Measurements from ENCODE around the gene NUBP2.

- TF ChIP-seq MAX (IDR thresholded peaks at IDR 0.05; ENCODE audit: low read depth, low read length) = no peak
- TF ChIP-seq, protein P1, sequence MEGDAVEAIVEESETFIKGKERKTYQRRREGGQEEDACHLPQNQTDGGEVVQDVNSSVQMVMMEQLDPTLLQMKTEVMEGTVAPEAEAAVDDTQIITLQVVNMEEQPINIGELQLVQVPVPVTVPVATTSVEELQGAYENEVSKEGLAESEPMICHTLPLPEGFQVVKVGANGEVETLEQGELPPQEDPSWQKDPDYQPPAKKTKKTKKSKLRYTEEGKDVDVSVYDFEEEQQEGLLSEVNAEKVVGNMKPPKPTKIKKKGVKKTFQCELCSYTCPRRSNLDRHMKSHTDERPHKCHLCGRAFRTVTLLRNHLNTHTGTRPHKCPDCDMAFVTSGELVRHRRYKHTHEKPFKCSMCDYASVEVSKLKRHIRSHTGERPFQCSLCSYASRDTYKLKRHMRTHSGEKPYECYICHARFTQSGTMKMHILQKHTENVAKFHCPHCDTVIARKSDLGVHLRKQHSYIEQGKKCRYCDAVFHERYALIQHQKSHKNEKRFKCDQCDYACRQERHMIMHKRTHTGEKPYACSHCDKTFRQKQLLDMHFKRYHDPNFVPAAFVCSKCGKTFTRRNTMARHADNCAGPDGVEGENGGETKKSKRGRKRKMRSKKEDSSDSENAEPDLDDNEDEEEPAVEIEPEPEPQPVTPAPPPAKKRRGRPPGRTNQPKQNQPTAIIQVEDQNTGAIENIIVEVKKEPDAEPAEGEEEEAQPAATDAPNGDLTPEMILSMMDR (IDR thresholded peaks at IDR 0.05 in 2 of 3, conservative IDR thresholded peaks at IDR 0.05 in 1 of 3; ENCODE audit: control insufficient read depth in 2 of 3, extremely low read depth in 1 of 3, insufficient read depth in 1 of 3, low read depth in 3 of 3, low read length in 3 of 3) = no peak
- TF ChIP-seq, protein P2, sequence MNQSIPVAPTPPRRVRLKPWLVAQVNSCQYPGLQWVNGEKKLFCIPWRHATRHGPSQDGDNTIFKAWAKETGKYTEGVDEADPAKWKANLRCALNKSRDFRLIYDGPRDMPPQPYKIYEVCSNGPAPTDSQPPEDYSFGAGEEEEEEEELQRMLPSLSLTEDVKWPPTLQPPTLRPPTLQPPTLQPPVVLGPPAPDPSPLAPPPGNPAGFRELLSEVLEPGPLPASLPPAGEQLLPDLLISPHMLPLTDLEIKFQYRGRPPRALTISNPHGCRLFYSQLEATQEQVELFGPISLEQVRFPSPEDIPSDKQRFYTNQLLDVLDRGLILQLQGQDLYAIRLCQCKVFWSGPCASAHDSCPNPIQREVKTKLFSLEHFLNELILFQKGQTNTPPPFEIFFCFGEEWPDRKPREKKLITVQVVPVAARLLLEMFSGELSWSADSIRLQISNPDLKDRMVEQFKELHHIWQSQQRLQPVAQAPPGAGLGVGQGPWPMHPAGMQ (IDR thresholded peaks at IDR 0.05; ENCODE audit: borderline replicate concordance) = no peak
- TF ChIP-seq CHD1 (IDR thresholded peaks at IDR 0.05; ENCODE audit: low read depth, low read length) = no peak
- TF ChIP-seq POLR2A (IDR thresholded peaks at IDR 0.05; ENCODE audit: low read depth, low read length) = no peak
Observed at GRCh38 chr16:1746693-1747195, 36.0 kb upstream of the NUBP2 start.
